ENCODE results near the gene ICA1L. TPM values are rescaled to one million over a fixed set of nuclear protein-coding genes. Genes with fewer than 3 reads are reported as not detected.
"Not testable (repeated sequence)": the region's sequence is repeated elsewhere in the genome, so short reads cannot be mapped to it uniquely, and the experiment has no call there.

The ICA1L gene
- total RNA-seq (2014; rRNA removed; shearing (Covaris generic)) = 0.36 and 0.74 TPM in 2 replicates

DNA sequence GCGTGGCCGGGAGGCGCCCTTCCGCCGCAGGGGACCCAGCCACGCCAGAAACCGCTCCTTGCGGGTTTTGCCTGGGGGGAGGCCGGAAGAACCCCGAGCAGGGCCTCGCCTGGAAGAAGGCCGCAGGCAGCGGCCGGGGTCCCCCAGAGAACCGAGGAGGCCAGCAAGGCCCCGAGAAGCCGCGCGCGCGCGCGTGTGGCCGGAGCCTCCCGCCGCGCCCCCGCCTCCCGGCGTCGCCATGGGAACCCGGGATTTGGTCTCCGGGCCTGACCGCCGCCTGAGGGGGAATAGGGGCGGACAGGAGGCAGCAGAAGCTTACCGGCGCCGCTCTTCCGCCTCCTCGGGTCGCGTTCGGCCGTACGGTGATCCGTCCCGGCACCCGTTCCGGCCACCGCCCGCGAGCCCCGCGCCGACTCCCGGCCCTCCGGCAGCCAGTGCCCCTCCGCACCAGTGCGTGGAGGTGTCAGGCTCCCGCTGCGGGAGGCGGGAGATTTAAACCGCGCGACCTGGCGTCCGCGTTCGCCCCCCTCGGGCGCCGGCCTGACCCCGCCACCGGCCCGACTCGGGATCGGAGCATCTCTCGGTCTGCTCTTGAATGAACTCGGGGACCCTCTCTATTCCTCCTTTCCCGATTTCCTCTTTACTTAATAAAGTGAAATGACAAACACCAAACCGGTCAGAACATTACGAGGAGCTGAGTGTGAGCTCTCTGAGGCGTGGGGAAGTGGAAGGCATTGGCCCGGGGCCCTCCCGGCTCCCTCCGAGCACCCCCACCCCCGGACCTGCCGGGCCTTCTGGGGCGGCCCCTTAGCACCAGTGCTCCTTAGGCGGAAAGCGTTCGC is at the start of gene ICA1L:
ICA1L (minus strand) TSS at position 467 of the 842 bp plus-strand sequence. CDS start 42,757 bp downstream, outside the sequence.
- DNase-seq (ENCODE audit: low read depth) = peak; percentile 66

DNA sequence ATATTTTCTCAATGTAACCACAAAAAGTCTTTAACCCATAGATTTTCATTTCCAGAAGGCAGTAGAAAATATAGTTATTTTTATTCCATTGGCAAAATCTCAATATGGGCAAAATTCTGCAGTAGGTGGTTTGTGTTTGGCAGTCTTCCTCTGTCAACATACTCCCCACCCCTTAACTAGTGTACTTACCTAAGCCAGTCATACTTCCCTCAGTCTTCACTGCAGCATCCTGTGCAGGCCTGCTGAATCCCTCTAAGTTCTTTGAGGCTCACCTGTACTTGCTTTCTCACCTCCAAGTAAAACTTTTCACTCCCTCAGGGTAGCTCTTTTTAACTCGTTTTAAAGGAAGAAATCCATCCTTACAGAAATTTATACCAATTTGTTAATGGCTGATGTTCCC is 47.3 kb upstream of the ICA1L start:
- DNase-seq (ENCODE audit: low read depth) = no peak

DNA sequence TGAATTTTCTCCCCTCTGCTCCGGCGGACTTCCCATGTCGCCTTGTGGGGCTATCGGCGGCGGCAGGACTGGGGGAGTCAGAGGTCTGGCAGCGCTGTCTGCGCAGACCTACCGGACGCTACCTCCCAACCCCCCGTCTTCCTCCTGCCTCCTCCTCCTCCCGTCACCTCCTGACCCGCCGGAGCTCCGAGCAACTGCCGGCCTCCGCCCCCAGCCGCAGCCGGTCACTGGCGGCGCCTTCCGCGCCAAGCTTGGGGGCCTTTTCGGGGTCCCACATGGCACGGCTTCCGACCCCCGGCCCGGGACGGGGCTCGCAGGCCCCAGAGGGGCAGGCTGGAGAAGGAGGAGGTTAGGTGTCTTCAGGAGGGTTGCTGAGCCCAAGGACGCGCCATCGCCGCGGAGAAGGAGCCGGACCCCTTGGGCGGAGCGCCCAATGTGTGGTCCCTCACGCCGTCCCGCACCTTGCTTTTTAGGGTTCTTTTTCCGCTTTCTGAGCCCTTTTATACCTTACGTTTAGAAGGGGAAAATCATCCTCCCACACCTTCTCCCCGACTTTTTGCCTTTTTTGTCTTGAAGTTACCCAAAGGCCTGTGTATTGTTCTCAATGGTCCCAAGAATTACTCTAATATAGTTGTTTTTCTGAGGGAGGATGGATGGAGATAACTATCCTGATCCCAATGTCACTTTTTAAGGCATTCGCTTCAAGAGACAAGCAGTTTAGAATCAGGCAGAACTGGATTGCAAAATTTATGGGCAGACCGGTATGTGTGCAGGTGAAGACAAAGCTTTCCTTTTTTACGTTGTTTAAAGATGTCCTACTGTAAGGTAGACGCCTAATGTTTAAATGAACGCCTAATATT is 41.0 kb upstream of the ICA1L start:
- DNase-seq (ENCODE audit: low read depth) = not testable (repeated sequence)

DNA sequence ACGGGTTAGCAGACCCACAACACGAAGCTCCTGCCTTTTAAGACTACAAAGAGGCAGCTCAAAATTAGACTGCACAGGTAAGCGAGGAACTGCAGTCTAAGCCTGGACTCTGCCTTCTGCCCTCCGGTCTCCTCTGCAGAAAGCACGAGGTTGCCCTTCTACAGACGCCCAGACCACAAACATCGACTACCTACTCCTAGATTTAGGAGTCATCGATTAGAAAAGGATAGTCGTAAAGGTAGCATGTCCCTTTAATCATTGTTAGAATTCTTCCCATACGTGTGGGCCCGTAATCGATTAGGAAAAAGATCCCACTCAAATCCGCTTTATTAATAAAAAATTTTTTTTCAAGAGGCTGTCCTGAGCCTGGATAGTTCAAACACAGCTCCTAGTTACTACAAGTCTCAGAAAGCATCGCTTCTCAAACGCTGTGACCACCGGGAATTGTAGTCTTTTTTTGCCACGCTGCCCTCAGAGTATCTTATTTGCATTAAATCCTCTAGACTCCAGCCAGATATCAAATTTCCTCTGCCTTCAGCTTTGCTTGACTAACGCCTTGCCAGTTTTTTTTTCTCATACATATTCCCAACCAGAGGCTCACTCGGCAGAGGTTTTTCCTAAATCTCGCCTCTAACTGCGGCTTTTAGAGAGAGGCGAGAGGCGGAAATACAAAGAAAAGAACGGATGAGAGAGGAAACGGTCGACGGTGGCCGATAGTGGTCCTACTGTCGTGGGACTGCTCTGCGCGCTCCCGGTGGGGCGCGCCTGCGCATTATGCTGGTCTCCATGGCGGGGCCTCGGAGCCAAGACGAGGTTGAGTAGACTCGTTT is 40.2 kb upstream of the ICA1L start, which contains the start of the genes CARF and WDR12:
CARF (plus strand) TSS at position 764 of the 830 bp plus-strand sequence. CDS start 29,628 bp downstream, outside the sequence.
WDR12 (minus strand) TSS at position 162 of the 830 bp plus-strand sequence. CDS start 197 bp downstream, outside the sequence.
- peak; percentile 94 for DNase-seq (ENCODE audit: low read depth)

DNA sequence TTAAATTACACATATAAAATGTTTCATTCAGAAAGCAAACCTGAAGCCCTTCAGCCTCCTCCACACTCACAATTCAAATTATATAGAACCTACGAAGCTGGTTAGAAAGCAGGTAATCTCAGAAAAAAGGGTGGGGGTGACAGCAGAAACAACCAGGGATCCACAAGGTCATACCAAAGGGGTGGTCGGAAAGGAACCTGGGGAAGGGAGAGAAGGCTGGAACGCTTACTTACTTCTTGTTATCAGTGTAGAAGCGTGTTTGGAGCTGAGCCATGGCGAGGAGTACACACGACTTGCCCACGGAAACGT is 39.6 kb upstream of the ICA1L start:
- no peak for DNase-seq (ENCODE audit: low read depth)

DNA sequence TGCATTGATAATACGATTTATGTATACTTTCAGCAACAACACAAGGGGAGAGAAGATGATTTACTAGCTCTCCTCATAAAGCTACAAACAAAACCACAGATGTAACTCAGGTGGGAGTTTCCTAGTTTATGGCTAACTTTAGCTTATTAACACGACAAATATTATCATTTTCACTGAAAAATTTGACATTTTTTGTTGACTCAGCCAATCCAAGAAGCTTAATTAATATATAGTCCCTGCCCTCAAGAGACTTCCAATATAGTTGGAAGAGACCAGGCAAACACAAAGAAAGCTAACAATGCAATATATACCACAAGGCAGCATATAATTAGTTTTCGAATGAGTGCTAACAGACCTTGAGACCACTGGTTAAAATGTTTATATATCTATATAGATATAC is 39.1 kb upstream of the ICA1L start:
- DNase-seq (ENCODE audit: low read depth) = no peak

DNA sequence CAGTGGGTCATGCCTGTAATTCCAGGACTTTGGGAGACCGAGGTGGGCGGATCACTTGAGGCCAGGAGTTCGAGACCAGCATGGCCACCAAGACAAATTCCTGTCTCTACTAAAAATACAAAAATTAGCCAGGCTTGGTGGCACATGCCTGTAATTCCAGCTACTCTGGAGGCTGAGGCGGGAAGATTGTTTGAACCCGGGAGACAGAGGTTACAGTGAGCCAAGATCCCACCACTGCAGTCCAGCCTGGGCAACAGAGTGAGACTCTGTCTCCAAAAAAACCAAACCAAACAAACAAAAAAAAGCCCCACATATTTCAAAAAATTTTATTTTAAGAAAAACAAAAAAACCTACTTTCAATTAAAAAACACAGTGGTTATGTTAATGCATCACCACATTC is 38.7 kb upstream of the ICA1L start:
- DNase-seq (ENCODE audit: low read depth) = not testable (repeated sequence)

DNA sequence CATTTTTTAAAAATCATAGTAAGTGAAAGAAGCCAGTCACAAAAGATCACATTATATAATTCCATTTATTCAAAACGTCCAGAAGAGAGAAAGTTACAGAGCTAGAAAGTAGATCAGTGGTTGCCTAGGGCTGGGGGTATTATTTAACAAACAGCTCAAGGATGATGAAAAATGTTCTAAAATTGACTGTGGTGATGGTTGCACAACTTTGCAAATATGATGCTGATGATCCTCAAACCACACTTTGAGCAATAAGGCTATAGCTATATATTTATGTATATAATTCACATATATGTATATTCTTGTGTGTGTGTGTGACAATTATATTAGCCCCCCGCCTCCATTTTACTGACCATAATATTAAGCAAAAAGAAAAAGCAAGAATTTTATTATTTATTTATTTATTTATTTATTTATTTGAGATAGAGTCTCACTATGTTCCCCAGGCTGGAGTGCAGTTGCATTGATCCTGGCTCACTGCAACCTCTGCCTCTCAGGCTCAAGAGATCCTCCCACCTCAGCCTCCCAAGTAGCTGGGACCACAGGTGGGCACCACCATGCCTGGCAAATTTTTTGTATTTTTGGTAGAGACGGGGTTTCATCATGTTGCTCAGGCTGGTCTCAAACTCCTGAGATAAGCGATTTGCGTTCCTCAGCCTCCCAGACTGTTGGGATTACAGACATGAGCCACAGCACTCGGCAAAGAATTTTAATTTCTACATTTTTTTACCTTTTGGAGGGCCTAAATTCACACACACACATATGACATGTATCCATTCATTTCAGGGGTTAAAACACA is 38.0 kb upstream of the ICA1L start:
- no peak for DNase-seq (ENCODE audit: low read depth)

DNA sequence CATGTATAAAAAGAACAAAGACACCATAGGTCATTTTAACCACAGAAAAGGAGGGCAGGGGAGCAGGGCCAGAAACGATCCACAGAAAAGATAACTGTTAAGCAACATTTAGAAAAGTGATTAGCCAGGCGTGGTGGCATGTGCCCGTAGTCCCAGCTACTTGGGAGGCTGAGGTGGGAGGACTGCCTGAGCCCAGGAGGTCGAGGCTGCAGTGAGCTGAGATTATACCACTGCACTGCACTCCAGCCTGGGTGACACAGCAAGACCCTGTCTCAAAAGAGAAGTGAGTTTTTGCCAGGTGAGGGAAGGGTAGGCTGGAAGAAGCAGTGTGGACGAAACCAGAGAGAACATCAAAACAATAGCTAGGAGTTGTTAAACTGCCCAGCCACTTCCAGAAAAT is 36.6 kb upstream of the ICA1L start:
- DNase-seq (ENCODE audit: low read depth) = no peak

DNA sequence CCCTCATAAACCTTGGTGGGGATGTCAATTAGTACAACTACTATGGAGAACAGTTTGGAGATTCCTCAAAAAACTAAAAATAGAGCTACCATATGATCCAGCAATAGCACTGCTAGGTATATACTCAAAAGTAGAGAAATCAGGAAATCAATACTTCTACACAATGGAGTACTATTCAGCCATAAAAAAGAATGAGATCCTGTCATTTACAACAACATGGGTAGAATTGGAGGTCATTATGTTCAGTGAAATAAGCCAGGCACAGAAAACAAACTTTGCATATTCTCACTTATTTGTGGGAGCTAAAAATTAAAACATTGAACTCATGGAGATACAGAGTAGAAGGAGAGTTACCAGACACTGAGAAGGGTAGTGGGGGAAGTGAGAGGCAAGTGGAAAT is 33.9 kb upstream of the ICA1L start:
- not testable (repeated sequence) for DNase-seq (ENCODE audit: low read depth)

DNA sequence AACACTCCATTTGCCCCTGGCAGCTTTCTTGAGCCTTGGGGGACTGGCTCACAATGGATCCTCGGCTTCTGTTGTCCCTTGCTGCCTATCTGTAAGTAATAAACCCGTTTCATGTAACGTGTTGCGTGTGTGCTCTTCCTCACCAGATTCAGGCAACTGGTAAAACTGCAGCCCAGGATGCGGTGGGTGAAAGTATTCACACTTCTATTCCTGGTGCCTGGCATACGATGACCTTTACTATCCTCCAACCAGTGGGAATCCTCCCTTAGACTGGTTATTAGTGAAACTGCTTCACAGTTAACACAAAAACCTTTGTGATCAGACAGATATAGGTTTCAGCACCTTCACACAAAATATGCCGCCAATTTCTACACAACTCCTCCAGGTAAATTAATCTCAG is 13.6 kb upstream of the ICA1L start:
- no peak for DNase-seq (ENCODE audit: low read depth)

DNA sequence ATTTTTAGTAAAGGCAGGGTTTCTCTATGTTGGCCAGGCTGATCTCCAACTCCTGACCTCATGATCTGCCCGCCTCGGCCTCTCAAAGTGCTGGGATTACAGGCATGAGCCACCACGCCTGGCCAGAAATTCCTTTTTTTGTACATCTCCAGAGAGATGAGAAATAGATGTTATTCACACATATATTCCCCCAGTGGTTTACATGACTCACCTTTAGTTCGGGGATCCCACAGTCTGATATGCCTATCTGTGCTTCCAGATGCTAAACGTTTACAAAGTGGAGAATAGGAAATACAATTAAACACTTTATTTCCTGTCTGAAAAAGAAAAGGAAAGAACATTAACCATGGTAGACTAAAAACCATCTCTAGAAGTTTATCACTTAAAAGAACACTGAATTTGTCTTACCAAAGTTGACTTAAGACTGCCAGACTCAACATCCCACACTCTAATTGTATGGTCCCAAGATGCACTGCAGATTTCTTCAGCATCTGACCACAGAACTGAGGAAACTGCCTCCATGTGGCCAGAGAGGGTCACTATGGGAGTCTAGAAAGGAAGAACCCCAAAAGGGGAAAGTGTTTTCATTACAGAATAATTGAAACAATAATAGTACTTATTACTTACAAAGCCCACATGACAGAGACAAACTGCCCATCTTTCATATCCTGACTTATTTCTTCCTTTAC is 12.6 kb upstream of the ICA1L start:
- no peak for DNase-seq (ENCODE audit: low read depth)

DNA sequence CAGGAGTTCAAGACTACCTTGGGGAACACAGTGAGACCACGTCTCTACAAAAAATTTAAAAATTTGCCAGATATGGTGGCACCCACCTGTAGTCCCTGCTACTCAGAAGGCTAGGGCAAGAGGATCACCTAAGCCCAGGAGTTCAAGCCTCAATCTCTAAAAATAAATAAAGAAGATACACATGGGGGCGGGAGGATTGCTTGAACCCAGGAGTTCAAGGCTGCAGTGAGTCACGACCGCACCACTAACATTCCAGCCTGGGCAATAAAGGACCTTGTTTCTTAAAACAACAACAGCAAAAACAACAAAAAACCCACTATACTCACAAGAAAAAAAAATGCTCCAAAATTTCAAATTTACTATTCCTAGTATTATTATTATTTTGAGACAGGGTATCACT is 10.0 kb upstream of the ICA1L start:
- DNase-seq (ENCODE audit: low read depth) = no peak

DNA sequence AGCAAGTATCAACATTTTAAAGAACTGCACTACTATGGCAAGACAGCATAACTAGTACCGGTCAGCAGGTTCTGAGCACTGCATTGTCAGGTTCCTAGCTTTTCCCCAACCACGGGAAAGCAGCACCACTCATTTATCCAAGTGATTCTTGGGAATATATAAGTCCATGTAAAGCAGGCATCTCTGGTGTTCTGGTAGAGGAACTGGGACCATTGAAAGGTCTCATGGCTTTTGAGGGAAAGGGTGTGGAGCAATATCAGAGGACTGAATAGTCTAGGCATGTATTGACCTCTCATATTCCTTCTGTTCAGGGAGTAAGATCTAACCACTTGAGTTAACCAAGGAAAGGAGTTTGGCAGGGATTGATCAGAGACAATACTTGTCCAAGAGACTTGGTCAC is 6.1 kb upstream of the ICA1L start:
- DNase-seq (ENCODE audit: low read depth) = no peak

DNA sequence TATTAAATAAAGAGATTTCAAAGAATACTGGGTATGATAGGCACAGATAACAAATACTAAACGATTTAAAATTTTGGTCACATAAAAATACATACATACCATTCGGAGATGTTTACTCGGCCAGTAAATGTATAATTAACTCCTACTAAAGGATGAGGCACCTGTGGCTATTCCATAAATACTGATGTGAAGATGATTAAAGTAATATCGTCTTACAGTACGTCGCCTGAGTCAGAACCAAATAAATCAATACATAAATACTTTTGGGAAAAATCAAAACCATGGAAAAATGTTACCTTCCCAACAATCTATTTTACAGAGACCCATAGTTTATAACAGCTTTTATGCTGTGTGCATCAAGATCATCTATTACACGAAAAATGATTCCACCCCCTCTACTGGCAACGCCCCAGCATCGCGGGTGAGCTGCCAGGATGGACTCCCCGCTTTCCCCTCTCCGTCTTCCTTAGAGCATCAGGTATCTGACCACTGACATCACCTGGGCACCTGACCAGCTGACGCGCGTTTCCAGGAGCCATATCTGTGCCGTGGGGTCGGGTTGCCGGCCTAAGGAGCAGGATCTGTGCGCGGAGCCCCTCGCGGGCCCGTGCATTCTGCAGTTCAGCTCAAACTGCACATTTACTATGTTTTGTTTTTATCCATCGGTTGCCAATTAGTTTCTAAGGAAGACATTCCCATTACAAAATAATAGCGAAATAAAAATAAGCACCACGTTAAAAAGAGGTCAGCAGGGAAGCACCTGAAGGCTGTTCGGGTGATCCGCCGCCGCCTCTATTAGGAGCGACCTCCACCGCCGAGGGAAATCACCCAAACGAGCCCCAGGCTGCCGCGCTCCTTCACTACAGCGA is 901 bp downstream of the ICA1L start:
- DNase-seq (ENCODE audit: low read depth) = peak; percentile 66

DNA sequence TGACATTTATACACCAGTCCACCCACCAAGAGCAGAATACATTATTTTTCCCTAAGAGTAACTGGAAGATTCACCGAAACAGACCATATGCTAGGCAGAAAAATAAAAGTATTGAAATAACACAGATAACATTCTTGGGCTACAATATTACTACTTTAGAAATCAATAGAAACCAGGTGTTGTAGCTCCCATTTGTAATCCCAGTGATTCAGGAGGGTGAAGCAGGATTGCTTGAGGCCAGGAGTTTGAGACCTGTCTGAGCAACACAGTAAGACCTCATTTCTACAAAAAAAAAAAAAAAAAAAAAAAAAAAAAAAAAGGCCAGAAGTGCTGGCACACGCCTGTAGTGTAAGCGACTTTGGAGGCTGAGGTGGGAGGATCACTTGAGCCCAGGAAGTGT is 9.6 kb downstream of the ICA1L start:
- no peak for DNase-seq (ENCODE audit: low read depth)

DNA sequence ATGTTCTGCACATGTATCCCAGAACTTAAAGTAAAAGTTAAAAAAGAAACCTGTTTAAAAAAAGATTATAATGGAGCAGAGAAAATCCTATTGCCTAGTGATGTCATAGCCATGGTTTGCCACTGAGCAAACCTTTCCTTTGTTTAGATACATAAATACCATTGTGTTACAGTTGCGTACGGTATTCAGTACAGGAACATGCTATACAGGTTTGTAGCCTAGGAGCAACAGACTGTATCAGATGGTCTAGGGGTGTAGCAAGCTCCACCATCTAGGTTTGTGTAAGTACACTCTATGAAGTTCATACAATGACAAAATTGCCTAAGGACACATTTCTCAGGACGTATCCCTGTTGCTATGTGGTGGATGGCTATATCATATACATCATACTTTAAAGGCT is 13.0 kb downstream of the ICA1L start:
- no peak for DNase-seq (ENCODE audit: low read depth)

DNA sequence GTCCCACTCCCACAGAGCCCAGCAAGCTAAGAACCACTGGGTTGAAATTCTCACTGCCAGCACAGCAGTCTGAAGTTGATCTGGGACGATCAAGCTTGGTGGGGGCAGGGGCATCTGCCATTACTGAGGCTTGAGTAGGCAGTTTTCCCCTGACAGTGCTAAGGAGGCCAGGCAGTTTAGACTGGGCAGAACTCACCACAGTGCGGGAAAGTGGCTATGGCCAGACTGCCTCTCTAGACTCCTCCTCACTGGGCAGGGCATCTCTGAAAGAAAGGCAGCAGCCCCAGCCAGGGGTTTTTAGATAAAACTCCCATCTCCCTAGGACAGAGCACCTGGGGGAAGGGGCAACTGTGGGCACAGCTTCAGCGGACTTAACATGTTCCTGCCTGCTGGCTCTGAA is 22.2 kb downstream of the ICA1L start:
- DNase-seq (ENCODE audit: low read depth) = not testable (repeated sequence)

DNA sequence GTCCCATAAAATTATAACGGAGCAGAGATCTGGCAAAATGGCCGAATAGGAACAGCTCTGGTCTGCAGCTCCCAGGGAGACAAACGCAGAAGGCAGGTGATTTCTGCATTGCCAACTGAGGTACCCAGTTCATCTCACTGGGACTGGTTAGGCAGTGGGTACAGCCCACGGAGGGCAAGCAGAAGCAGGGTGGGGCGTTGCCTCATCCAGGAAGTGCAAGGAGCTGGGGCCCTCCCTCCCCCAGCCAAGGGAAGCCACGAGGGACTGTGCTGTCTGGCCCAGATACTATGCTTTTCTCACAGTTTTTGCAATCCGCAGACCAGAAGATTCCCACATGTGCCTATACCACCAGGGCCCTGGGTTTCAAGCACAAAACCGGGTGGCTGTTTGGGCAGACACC is 22.8 kb downstream of the ICA1L start:
- DNase-seq (ENCODE audit: low read depth) = peak; percentile 17
